GM18861 (cell line): ENCODE measurements around the gene RALGPS1.

Experiments used
- ATAC-seq: cut with Tn5 transposase; IDR thresholded peaks from one replicate; pipeline ENCODE4 v1.9.1; 2021; ENCODE audit not compliant: unreplicated experiment

Gene RALGPS1

GRCh38 chr9:126914458-126915280 is at the start of gene RALGPS1:
RALGPS1 (plus strand) TSS chr9:126914782; CDS start chr9:126962290, 47,508 bp downstream.
- ATAC-seq, result peak; percentile 90

GRCh38 chr9:126869368-126869767 is 45.2 kb upstream of the RALGPS1 start:
- ATAC-seq, result no peak

- ATAC-seq, result no peak
Observed at GRCh38 chr9:126872516-126872915, 42.1 kb upstream of the RALGPS1 start.

- no peak for ATAC-seq
Observed at GRCh38 chr9:126874546-126875314, 39.9 kb upstream of the RALGPS1 start.

GRCh38 chr9:126875756-126876510 is 38.6 kb upstream of the RALGPS1 start:
- no peak for ATAC-seq

- ATAC-seq, result no peak
Observed at GRCh38 chr9:126876531-126876930, 38.1 kb upstream of the RALGPS1 start.

- ATAC-seq, result no peak
Observed at GRCh38 chr9:126877418-126877817, 37.2 kb upstream of the RALGPS1 start.

GRCh38 chr9:126879288-126879687 is 35.3 kb upstream of the RALGPS1 start:
- no peak for ATAC-seq

GRCh38 chr9:126880226-126880946 is 34.2 kb upstream of the RALGPS1 start:
- no peak for ATAC-seq

GRCh38 chr9:126880947-126881332 is 33.6 kb upstream of the RALGPS1 start:
- no peak for ATAC-seq

- no peak for ATAC-seq
Observed at GRCh38 chr9:126882746-126883145, 31.8 kb upstream of the RALGPS1 start.

- ATAC-seq, result no peak
Observed at GRCh38 chr9:126883636-126884035, 30.9 kb upstream of the RALGPS1 start.

GRCh38 chr9:126885131-126885641 is 29.4 kb upstream of the RALGPS1 start:
- no peak for ATAC-seq

GRCh38 chr9:126886034-126886822 is 28.4 kb upstream of the RALGPS1 start:
- ATAC-seq, result no peak

GRCh38 chr9:126886897-126887296 is 27.7 kb upstream of the RALGPS1 start:
- no peak for ATAC-seq

- no peak for ATAC-seq
Observed at GRCh38 chr9:126891676-126892075, 22.9 kb upstream of the RALGPS1 start.

- no peak for ATAC-seq
Observed at GRCh38 chr9:126893079-126893478, 21.5 kb upstream of the RALGPS1 start.

- no peak for ATAC-seq
Observed at GRCh38 chr9:126894052-126894603, 20.5 kb upstream of the RALGPS1 start.

- no peak for ATAC-seq
Observed at GRCh38 chr9:126902210-126902609, 12.4 kb upstream of the RALGPS1 start.
